Gastrocnemius medialis (tissue), 4 donors: ENCODE data around the gene SP2.

ENCODE experiments used
- POLR2A ChIP-seq, 2 donors: fragments of 450-650 bp; IDR thresholded peaks; one replicate each; pipeline ENCODE4 v1.6.1; 2017; ENCODE audit warnings: antibody characterized with exemption in 2 of 2, mild to moderate bottlenecking in 2 of 2, moderate library complexity in 2 of 2
- TF ChIP-seq, protein P1 (sequence below), 5 experiments: fragments of 450-650 bp in 3 of 5; fragments of 200-600 bp in 2 of 5; sonication (generic) in 2 of 5; IDR thresholded peaks in 4 of 5; conservative IDR thresholded peaks in 1 of 5; 1 replicate in 4 of 5; 2 replicates in 1 of 5; pipeline ENCODE4 v1.5.1; 2016 to 2019; ENCODE audit warnings: antibody characterized with exemption in 5 of 5, mild to moderate bottlenecking in 3 of 5, moderate library complexity in 3 of 5

DNA sequence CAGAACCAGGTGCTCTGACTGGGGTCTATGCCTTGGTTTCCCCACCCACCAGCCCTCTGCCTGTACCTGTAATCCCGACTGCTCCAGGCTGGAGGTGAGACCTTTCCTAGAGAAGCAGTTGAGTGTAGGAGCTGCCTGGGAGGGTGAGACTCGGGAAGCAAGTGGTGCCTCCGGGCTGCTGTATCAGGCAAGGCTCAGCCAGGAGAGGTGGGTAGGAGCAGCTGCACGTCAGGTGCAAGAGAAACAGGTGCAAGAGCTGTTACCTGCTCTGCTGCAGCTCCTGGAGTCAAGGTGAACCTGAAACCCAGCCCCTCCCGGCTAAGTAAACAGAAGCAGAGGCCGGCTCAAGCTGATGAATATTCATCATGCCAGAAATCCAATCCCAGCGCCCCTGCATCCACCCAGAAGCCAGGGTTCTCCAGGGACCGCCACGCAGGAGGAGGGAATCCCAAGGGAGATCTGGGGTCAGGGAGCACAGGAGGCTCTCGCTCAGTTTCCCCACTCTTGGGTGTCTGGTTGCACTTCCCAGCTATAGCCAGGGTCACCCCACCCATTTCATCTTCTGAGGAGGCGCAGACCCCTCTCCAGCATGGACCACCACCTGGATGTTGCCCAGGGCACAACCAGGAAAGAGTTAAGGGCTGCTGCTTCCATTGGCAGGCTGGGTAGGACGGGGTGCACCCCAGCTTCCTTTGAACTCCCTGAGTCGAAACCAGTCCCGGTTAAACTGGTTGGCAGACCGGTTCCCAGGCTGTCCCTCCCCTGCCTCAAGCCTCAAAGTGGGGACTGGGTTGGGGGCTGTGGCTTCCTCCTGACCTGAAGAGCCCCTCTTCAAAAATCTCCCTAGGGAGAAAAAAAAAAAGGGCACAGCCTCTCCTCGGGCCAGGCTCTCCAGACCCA is 61.8 kb downstream of the SP2 start, which contains the start of gene PRR15L:
- no peak for TF ChIP-seq POLR2A (IDR thresholded peaks at IDR 0.05)
- TF ChIP-seq, protein P1, sequence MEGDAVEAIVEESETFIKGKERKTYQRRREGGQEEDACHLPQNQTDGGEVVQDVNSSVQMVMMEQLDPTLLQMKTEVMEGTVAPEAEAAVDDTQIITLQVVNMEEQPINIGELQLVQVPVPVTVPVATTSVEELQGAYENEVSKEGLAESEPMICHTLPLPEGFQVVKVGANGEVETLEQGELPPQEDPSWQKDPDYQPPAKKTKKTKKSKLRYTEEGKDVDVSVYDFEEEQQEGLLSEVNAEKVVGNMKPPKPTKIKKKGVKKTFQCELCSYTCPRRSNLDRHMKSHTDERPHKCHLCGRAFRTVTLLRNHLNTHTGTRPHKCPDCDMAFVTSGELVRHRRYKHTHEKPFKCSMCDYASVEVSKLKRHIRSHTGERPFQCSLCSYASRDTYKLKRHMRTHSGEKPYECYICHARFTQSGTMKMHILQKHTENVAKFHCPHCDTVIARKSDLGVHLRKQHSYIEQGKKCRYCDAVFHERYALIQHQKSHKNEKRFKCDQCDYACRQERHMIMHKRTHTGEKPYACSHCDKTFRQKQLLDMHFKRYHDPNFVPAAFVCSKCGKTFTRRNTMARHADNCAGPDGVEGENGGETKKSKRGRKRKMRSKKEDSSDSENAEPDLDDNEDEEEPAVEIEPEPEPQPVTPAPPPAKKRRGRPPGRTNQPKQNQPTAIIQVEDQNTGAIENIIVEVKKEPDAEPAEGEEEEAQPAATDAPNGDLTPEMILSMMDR (IDR thresholded peaks at IDR 0.05 in 4 of 5, conservative IDR thresholded peaks at IDR 0.05 in 1 of 5) = no peak
